Measurements from ENCODE around the gene MEGF11. TPM values are rescaled to one million over a fixed set of nuclear protein-coding genes. Genes with fewer than 3 reads are reported as not detected.

The MEGF11 gene
- total RNA-seq, 1 donor from 2014 or later, result 0.25 TPM

DNA sequence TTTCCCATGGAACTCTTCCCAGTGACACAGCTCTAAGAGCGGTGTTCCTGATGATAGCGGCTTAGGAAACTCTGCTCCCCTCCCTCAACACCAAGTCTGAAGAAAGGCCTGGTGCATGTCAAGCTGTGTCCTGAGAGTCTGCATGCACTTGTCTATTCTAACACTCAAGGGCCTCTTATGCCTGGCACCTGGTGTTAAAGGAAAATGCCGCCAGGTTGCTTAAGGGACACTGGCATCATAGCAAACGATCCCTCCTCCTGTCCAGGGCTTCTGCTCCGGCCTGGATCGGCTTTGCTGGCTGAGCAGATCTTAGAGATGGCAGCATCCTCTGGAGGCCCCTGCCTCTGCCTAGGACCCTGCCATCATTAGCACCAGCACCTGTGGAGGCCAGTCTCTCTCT is 121.7 kb downstream of the MEGF11 start:
- H3K9me3 ChIP-seq, result no peaks in the 10 kb centered on the region
- no peaks in the 10 kb centered on the region for H3K27me3 ChIP-seq
- no peak overlapping the region for H3K27ac ChIP-seq
- TF ChIP-seq POLR2AphosphoS5 (IDR thresholded peaks at IDR 0.05; ENCODE audit: insufficient read depth in 1 of 2, low read depth in 1 of 2), result no peak
- TF ChIP-seq POLR2A (IDR thresholded peaks at IDR 0.05), result no peak
- TF ChIP-seq, protein P1, sequence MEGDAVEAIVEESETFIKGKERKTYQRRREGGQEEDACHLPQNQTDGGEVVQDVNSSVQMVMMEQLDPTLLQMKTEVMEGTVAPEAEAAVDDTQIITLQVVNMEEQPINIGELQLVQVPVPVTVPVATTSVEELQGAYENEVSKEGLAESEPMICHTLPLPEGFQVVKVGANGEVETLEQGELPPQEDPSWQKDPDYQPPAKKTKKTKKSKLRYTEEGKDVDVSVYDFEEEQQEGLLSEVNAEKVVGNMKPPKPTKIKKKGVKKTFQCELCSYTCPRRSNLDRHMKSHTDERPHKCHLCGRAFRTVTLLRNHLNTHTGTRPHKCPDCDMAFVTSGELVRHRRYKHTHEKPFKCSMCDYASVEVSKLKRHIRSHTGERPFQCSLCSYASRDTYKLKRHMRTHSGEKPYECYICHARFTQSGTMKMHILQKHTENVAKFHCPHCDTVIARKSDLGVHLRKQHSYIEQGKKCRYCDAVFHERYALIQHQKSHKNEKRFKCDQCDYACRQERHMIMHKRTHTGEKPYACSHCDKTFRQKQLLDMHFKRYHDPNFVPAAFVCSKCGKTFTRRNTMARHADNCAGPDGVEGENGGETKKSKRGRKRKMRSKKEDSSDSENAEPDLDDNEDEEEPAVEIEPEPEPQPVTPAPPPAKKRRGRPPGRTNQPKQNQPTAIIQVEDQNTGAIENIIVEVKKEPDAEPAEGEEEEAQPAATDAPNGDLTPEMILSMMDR (IDR thresholded peaks at IDR 0.05), result no peak
- no peak overlapping the region for H3K4me3 ChIP-seq
- H3K36me3 ChIP-seq, result no peaks in the 10 kb centered on the region
- H3K4me1 ChIP-seq, result no peaks in the 10 kb centered on the region
- intact Hi-C loops (cut with DNase I), result no loop called here
- no peak for DNase-seq (ENCODE audit: extremely low spot score in 2 of 2)

DNA sequence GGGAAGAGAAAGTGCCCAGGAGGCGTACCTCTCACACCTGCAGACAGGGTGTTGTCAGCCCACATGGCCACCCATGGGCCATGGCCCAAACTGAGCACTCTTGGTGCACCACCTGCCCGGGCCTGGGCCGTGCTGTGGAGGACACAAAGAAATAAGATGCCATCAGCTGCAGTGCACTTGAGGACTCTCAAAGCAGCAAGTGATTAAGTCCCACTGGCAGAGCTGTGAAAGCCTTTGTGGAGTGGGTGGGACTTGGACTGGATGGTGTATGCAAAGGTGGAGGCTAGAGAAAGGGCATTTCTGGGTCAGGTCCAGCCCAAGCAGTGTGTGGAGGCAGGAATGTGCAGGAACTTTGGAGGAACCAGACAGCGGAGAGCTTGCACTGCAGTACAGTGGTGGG is 122.3 kb downstream of the MEGF11 start:
- Histone ChIP-seq H3K27ac (no peak overlapping the region), H3K4me3 (no peak overlapping the region), H3K36me3 (no peaks in the 10 kb centered on the region), H3K4me1 (no peaks in the 10 kb centered on the region), H3K9me3 (no peaks in the 10 kb centered on the region), H3K27me3 (no peaks in the 10 kb centered on the region)
- TF ChIP-seq, protein P1 (IDR thresholded peaks at IDR 0.05), result no peak
- TF ChIP-seq POLR2A (IDR thresholded peaks at IDR 0.05), result no peak
- no peak for TF ChIP-seq POLR2AphosphoS5 (IDR thresholded peaks at IDR 0.05; ENCODE audit: insufficient read depth in 1 of 2, low read depth in 1 of 2)
- intact Hi-C loops (cut with DNase I), result no loop called here
- no peak for DNase-seq (ENCODE audit: extremely low spot score in 2 of 2)

GRCh38 chr15:66130496-66131034 is 123.0 kb downstream of the MEGF11 start:
- no peak overlapping the region for H3K4me3 ChIP-seq
- intact Hi-C loops (cut with DNase I), result no loop called here
- TF ChIP-seq POLR2A (IDR thresholded peaks at IDR 0.05), result no peak
- TF ChIP-seq POLR2AphosphoS5 (IDR thresholded peaks at IDR 0.05; ENCODE audit: insufficient read depth in 1 of 2, low read depth in 1 of 2), result no peak
- TF ChIP-seq, protein P1 (IDR thresholded peaks at IDR 0.05), result no peak
- H3K27ac ChIP-seq, result no peak overlapping the region
- no peaks in the 10 kb centered on the region for H3K4me1 ChIP-seq
- H3K27me3 ChIP-seq, result no peaks in the 10 kb centered on the region
- DNase-seq (ENCODE audit: extremely low spot score in 2 of 2), result no peak
- no peaks in the 10 kb centered on the region for H3K36me3 ChIP-seq
- H3K9me3 ChIP-seq, result no peaks in the 10 kb centered on the region

- Histone ChIP-seq H3K4me3 (no peak overlapping the region), H3K9me3 (no peaks in the 10 kb centered on the region), H3K27me3 (no peaks in the 10 kb centered on the region), H3K27ac (no peak overlapping the region), H3K36me3 (no peaks in the 10 kb centered on the region), H3K4me1 (no peaks in the 10 kb centered on the region)
- no peak for DNase-seq (ENCODE audit: extremely low spot score in 2 of 2)
- TF ChIP-seq, protein P1 (IDR thresholded peaks at IDR 0.05), result no peak
- no peak for TF ChIP-seq POLR2A (IDR thresholded peaks at IDR 0.05)
- TF ChIP-seq POLR2AphosphoS5 (IDR thresholded peaks at IDR 0.05; ENCODE audit: insufficient read depth in 1 of 2, low read depth in 1 of 2), result no peak
- intact Hi-C loops (cut with DNase I), result no loop called here
These were observed 124.0 kb downstream of the MEGF11 start for GRCh38 chr15:66129586-66129985.

DNA sequence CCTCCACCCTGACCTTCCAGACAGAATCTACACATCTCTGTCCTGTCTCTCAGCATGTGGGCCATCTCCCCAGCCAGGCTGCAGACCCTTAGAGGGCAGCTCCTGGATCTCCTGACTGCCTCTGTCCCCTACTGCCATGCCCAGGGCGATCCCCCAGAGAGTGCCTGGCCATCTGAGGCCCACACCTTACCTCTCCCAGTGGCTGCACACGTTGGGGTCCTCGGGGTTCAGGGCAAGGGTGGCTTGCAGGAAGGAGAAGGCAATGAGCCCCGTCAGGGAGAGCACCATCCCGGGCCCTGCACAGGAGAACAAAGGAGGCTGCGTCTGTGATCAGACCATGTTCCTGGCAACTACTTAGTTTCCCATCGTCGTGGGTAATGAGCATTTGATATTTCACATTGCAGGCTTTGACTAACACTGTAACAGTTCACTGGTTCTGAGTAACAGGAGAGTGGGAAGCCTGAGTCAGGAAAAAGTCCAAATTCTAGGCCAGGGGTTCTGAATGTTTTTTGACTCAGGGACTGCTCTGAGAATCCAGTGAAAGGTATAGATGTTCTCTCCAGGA is 125.4 kb downstream of the MEGF11 start:
- H3K27ac ChIP-seq, result no peak overlapping the region
- intact Hi-C loops (cut with DNase I), result no loop called here
- H3K27me3 ChIP-seq, result no peaks in the 10 kb centered on the region
- no peak for DNase-seq (ENCODE audit: extremely low spot score in 2 of 2)
- no peaks in the 10 kb centered on the region for H3K36me3 ChIP-seq
- TF ChIP-seq POLR2AphosphoS5 (IDR thresholded peaks at IDR 0.05; ENCODE audit: insufficient read depth in 1 of 2, low read depth in 1 of 2) (no peak), POLR2A (IDR thresholded peaks at IDR 0.05) (no peak)
- TF ChIP-seq, protein P1 (IDR thresholded peaks at IDR 0.05), result no peak
- H3K9me3 ChIP-seq, result no peaks in the 10 kb centered on the region
- H3K4me3 ChIP-seq, result no peak overlapping the region
- no peaks in the 10 kb centered on the region for H3K4me1 ChIP-seq
